GM19240 (cell line): ENCODE results near the gene AKAP9.
"Not testable (repeated sequence)": the region's sequence is repeated elsewhere in the genome, so short reads cannot be mapped to it uniquely, and the experiment has no call there.

Experiments used
- DNase-seq: peaks from one replicate; pipeline ENCODE4 v3.0.0; 2011; ENCODE audit warnings: low spot score; ENCODE audit not compliant: insufficient read length

AKAP9 gene

DNA sequence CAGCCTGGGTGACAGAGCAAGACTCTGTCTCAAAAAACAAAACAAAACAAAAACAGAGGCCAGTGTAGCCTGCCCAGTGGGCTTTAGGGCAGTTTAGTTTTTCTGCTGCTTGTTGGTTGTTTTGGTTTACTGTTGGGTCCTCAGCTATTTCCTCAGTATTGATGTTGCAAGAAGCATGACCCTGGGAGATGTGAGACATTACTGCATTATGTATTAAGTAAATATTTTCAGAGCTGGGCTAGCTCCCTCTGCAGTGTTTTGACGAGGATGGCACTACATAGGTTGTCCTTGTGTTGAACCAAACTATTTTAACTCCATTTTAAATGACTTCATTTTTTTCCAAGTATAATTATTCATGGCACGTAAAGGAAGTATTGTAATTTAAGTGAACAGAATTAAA, 4.8 kb downstream of the AKAP9 start:
- no peak for DNase-seq

DNA sequence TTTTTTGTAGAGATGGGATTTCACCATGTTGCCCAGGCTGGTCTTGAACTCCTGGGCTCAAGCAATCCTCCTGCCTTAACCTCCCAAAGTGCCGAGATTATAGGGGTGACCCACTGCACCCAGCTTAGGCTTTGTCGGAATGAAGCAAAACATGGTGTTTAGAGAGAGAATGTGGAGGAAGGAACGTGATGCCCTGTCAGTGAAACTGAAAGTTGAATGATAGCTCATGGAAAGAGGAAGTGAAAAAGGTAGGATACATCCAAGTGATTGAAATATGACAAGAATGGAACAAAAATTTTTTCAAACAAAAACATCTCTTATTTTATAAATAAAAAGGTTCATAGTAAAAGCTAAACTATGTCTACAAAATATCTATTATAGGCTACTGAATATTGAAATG, 5.9 kb downstream of the AKAP9 start:
- DNase-seq = no peak

DNA sequence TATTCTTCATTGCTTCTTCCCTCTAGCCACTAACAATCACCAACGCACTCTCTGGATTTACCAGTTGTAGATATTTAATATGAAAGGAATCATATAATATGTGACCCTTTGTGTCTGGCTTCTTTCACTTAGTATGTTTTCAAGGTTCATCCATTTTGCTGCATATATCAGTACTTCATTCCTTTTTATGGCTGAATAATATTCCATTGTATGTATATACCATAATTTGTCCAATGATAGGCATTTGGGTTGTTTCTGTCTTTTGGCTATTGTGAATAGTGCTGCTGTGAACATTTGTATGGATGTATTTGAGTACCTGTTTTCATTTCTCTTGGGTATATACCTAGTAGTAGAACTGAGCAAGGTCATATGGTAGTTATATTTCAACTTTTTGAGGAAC, 7.3 kb downstream of the AKAP9 start:
- no peak for DNase-seq

DNA sequence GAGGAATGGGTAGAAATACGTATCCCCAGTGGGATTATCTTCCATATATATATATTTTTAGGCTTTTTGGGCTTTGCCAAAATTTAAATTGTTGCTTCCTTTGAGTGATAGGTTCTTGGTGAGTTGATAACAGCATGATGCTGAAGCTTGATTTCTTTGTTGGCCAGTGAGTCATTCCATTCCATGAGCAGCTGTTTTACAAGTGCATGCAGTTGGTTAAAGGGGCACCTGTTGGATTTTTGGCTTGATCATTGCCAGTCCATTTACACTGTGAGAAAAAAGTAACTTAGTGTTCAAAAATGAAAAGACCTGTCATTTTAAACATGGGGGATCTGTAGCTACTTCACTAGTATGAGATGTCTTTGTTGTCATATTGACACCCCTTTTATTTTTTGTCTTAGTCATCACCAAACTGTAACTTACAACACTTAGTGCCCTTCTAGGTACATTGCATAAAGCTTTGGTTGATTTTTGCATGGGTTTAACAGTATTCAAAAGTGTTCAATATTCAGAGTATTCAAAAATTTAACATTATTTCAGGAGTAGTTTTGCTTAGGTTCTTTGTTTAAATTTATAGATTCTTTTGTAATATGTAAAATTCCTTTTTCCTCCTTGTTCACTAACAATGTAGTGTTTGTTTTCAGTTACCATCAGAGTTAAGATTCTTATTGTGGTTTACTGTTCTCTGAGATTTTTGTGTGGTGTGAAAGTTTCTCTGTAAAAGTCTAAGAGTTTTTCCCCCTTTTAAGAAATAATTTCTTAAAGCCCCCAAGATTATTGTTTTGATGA, 8.8 kb downstream of the AKAP9 start:
- no peak for DNase-seq

DNA sequence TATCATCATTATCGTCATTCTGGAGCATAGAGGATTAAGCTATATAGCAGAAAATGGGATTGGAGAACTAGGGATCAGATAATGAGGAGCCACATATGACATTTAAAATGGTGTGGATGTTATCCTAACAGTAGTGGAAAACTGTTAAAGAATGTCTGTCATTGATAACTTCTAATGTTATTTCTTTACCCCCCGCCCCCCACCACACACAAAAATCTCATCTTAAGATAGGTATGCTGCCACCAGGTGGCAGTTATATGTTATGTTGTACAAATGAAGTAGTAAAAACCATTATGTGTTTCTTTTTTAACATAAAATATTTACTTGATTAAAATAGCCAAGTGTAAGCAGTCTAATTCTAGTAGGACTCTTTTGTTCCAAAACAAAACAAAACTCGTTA, 13.0 kb downstream of the AKAP9 start:
- no peak for DNase-seq

DNA sequence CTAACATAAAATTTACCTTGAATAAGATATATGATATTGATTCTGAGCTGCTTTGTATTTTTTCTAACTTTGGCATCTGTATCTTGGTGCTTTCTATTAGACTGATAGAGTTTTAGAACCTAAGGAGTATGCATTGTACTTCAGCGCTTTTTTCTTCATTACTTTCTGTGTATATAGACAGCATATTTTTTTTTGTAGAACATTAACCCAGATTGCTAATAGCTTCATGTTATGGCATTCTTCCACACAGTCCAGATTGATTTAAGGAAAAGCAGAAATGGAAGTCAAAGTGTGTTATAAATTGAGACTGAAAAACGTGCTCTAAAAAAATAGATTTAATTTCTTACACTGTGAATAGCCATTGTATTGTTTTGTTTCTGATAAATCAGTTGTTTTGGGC, 15.8 kb downstream of the AKAP9 start:
- DNase-seq = not testable (repeated sequence)

DNA sequence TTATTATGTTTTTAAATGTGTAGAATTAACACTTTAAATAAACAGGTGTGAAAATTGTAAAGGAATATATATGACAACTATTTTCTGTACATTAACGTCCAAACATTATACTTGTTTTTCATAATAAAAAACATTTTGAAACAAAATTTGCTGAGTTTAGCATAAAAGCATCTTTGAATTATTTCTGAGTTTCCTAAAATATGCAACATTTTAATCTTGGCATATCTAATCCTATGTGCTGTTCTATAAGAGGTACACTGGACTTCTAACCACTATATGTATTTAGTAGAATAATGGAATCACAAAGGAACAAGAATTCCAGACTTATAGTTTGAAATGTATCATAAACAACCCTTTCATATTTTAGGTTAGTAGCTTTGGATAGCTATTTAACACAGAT, 16.6 kb downstream of the AKAP9 start:
- no peak for DNase-seq

DNA sequence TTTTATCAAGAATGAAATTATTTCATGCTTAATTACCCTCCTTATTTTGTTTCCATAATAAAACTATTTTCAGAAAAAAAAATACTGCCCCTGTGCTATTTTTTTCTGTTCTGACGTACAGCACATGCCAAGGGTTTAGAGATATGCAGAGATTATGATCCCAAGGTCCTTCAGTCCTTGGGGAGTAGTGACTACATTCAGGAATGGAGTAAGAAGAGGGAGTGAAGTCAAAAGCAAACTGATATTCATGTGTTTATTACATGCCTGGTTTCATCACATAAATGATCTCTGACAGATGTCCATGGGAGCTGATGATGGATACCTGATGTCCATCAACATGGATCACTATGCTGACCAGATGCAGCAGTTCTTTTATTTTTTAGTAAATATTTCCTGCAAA, 17.2 kb downstream of the AKAP9 start:
- DNase-seq = no peak

DNA sequence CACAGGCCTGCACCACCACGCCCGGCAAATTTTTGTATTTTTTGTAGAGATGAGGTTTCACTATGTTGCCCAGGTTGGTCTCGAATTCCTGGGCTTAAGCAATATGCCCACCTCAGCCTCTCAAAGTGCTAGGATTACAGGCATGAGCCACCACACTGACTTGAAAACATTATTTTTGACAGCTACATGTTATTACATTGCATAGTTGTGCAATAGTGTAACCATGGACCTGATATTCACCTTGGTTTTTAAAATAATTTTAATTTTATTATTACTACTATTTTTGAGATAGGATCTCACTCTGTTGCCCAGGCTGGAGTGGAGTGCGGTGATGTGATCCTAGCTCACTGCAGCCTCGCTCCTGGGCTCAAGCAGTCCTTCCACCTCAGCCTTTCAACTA, 18.4 kb downstream of the AKAP9 start:
- DNase-seq = no peak

DNA sequence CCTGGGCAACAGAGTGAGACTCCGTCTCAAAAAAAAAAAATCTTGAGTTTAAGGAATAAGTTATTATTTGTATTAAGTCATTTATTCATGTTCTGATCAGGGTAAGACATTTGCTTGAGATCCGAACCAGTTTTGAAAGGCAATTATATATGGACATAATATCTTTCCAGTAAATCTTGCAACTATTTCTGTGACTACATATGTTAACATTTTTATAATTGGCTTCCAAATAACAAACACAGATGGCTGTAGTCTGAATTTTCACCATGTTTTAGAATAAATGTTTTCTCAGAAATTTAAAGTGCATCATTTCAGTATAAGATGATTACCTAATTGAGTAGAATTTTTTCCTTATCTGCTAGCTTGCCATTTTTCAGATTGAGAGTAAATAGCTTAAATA, 21.2 kb downstream of the AKAP9 start:
- DNase-seq = no peak

DNA sequence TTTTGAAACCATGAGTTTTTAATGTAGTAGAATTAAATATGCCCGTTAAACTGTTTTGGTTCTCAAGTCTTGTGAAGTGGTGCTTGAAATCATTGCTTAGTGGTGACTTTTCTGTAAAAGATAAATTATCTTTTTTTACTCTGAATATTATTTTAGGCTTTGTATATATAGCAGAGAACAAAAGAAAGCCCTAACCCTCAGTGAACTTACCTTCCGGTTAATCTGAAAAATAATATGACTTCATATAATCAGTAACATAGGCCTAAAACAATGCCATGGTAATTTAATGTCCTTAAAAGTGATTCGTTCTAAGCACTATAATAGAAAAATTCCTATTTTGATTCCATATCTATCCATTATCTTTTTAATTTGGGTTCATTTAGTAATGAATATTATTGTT, 21.8 kb downstream of the AKAP9 start:
- DNase-seq = no peak

DNA sequence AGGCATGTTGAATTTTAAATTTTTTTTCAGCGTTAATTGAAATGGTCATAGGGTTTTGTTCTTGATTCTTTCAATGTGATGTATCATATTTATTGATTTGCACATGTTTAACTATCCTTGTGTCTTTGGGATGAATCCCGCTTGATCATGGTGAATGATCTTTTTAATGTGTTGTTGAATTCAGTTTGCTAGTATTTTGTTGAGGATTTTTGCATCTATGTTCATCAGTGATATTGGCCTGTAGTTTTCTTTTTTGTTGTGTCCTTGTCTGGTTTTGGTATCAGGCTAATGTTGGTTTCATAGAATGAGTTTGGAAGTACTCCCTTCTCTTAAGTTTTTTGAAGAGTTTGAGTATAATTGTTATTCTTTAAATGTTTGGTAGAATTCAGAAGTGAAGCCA, 26.9 kb downstream of the AKAP9 start:
- not testable (repeated sequence) for DNase-seq

DNA sequence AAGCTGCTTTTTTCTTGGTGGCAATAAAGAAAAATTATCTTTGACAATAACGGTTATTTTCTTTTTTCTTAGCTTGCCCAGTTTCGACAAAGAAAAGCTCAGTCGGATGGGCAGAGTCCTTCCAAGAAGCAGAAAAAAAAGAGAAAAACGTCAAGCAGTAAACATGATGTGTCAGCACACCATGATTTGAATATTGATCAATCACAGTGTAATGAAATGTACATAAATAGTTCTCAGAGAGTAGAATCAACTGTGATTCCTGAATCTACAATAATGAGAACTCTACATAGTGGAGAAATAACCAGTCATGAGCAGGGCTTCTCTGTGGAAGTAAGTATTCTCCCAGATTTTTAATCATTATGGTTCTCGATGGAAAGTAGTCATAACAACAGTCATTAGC, 33.0 kb downstream of the AKAP9 start:
- no peak for DNase-seq

DNA sequence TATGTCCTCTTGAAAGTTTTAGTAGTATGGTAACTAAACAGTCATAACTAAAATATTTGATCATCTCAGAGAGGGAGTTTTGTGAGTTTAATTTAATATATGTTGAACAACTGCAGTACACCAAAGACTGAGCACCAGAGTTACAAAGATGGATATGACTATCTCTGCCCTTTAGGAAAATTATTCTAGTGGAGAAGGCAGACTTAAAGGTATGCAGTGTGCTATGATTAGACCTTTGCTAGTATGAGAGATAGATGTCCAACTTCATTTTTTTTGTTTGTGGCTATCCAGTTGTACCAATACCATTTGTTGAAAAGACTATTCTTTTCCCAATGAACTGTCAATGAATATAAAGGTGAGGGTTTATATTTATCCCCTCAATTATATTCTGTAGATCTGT, 33.4 kb downstream of the AKAP9 start:
- DNase-seq = no peak

DNA sequence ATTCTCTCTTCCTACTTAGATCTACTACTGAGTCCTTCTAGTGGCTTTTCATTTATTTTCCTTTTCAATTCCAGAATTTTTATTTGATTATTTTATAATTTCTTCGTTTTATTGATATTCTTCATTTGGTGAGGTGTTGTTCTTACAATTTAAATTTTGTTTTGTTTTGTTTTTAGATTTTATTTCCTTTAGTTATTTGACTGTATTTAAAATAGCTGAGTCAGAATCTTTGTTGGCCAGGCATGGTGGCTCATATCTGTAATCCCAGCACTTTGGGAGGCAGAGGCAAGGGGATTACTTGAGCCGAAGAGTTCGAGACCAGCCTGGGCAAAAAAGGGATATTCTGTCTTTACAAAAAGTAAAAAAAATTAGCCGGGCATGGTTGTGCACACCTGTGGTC, 36.1 kb downstream of the AKAP9 start:
- DNase-seq = no peak

DNA sequence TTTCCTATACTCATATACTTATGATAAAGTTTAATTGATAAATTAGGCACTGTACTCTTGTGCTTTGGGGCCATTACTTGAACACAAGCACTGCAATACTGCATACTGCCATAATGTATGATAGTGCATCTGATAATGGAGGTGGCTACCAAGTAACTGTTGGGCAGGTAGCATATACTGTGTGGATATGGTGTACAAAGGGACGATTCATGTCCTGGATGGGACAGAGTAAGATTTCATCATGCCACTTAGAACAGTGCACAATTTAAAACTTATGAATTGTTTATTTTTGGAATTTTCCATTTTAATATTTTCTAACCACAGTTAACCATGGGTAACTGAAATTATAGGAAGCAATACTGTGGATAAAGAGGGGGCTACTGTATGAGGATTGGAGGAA, 38.9 kb downstream of the AKAP9 start:
- no peak for DNase-seq

DNA sequence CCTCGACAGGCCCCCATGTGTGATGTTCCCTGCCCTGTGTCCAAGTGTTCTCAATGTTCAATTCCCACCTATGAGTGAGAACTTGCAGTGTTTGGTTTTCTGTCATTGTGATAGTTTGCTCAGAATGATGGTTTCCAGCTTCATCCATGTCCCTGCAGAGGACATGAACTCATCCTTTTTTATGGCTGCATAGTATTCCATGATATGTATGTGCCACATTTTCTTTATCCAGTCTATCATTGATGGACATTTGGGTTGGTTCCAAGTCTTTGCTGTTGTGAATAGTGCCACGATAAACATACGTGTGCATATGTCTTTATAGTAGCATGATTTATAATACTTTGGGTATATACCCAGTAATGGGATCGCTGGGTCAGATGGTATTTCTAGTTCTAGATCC, 41.7 kb downstream of the AKAP9 start:
- not testable (repeated sequence) for DNase-seq

DNA sequence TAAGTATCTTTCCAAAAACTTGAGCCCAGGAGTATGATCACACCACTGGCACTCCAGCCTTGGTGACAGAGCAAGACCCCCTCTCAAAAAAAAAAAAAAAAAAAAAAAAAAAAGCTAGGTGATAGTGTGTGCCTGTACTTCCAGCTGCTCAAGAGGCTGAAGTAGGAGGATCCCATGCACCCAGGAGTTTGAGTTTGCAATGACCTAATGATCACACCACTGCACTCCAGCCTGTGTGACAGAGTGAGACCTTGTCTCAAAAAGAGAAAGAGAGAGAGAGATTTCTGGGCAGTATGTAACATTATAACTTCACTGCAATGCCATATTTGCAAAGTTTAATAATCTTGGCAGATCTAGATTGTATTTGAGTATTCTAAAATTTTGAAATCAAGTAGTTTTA, 47.6 kb downstream of the AKAP9 start:
- DNase-seq = no peak

DNA sequence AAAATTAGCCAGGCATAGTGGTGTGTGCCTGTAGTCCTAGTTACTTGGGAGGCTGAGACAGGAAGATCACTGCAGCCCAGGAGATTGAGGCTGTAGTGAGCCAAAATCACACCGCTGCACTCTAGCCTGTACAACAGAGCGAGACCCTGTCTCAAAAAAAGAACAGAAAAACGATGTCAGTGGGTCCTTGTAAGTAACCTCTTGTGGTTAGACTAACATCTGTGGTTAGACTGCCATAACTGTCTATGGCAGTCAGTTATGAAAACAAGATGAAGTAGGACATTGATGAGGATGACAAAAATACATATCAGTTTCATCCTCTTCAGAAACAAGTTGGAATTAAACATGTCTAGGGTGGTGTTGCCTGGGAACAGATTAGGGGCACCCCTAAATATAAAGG, 53.3 kb downstream of the AKAP9 start:
- no peak for DNase-seq

DNA sequence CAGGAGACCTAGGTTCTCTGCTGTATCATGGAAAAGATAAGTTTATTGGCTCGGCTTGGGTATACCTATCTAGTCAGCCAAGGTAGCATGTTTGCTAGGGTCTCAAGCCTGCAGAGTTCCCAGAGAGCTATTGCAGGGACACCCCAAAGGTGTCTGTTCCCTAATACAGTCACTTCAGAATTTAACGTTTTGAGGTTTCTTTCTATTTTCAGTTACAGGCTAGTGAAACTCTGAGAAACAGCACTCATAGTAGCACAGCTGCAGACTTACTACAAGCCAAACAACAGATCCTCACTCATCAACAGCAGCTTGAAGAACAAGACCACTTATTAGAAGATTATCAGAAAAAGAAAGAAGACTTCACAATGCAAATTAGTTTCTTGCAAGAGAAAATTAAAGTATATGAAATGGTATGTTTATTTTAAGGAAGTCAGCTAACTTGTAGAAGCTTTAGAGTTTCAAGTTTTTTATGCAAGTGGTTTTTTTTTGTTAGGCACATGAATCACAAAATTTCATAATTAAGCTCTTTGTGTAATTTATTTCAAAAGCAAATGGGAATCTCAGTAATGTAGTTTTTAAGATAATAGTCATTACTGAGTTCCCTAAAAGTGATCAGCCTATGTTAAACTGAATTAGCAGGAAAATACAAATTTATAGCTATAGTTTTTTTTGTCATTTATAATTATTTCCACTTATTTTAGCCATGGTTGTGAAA, 54.9 kb downstream of the AKAP9 start:
- peak; percentile 13 for DNase-seq

DNA sequence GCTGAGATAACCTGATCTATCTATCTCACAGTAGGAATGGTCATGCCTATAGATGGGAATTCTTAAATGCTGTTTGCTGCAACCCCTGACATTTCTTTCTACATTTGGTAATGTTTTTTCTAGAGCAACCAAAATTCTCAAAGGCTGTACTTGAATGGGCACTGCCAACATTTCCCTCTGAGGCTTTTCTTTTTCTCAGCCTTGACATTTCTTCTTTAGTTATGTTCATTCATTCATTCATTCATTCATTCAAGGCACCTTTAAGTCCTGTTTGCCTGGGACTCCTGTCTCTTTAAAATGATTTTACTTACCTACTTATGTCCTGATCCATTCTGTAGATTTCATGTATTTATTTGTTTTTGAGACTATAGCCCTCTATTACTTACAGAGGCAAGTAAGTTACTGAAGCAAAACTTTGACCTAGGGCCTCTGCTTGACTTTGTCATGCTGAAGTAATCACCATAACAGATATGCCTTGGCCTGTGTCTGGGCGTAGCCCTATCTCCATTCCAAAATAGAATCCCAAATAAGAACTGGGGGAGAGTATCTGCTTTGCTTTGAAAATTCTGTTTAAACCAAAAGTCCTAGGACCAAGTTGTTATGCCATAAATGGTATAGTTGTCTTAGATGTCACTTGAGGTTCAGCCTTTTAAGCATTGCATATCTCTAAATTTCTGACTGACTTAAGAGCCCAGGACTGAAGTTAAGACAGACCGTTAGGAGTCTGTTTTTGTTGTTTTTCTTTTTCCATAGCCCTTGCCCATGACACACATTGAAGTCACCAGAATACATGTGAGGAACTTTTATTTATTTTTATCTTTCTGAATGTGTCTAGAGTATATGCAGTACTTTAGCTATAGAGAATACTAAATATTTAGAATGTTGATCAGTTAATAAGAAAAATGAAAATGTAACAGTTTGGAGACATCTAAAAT, 59.2 kb downstream of the AKAP9 start:
- DNase-seq = no peak

DNA sequence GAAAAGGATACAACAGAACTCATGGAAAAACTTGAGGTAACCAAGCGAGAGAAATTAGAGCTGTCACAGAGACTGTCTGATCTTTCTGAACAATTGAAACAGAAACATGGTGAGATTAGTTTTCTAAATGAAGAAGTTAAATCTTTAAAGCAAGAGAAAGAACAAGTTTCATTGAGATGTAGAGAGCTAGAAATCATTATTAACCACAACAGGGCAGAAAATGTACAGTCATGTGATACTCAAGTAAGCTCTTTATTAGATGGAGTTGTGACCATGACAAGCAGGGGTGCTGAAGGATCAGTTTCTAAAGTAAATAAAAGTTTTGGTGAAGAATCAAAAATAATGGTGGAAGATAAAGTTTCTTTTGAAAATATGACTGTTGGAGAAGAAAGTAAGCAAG, 62.1 kb downstream of the AKAP9 start:
- no peak for DNase-seq
